AG20443 (cell line): ENCODE results near the gene ARL15.

ENCODE experiments used
- DNase-seq: peaks from one replicate; pipeline ENCODE4 v3.0.0; 2012; ENCODE audit warnings: low spot score, mixed read lengths

ARL15 gene

GRCh38 chr5:53936481-53937352 lies 373.7 kb downstream of the ARL15 start:
- DNase-seq, result peak; percentile 30

- no peak for DNase-seq
These were observed 376.1 kb downstream of the ARL15 start for GRCh38 chr5:53934151-53934820.

GRCh38 chr5:53932351-53932750 lies 378.0 kb downstream of the ARL15 start:
- no peak for DNase-seq

- DNase-seq, result no peak
These were observed 379.9 kb downstream of the ARL15 start for GRCh38 chr5:53930457-53930856.

- no peak for DNase-seq
These were observed 380.8 kb downstream of the ARL15 start for GRCh38 chr5:53929570-53929969.

- DNase-seq, result no peak
These were observed 381.2 kb downstream of the ARL15 start for GRCh38 chr5:53929152-53929551.

GRCh38 chr5:53928641-53929040 lies 381.7 kb downstream of the ARL15 start:
- no peak for DNase-seq

GRCh38 chr5:53927668-53928247 lies 382.6 kb downstream of the ARL15 start:
- no peak for DNase-seq

- DNase-seq, result no peak
These were observed 384.3 kb downstream of the ARL15 start for GRCh38 chr5:53926026-53926425.

- DNase-seq, result peak; percentile 22
These were observed 386.0 kb downstream of the ARL15 start for GRCh38 chr5:53924392-53924791.

GRCh38 chr5:53923961-53924360 lies 386.4 kb downstream of the ARL15 start:
- DNase-seq, result no peak

- no peak for DNase-seq
These were observed 387.6 kb downstream of the ARL15 start for GRCh38 chr5:53922508-53923498.

GRCh38 chr5:53917826-53918225 lies 392.5 kb downstream of the ARL15 start:
- no peak for DNase-seq

GRCh38 chr5:53917095-53917494 lies 393.3 kb downstream of the ARL15 start:
- peak; percentile 36 for DNase-seq

GRCh38 chr5:53915120-53915519 lies 395.3 kb downstream of the ARL15 start:
- DNase-seq, result no peak

GRCh38 chr5:53913941-53914340 lies 396.4 kb downstream of the ARL15 start:
- no peak for DNase-seq

- DNase-seq, result no peak
These were observed 401.6 kb downstream of the ARL15 start for GRCh38 chr5:53908757-53909156.

GRCh38 chr5:53907827-53908226 lies 402.5 kb downstream of the ARL15 start:
- DNase-seq, result no peak

GRCh38 chr5:53906736-53907135 lies 403.6 kb downstream of the ARL15 start:
- no peak for DNase-seq

- DNase-seq, result no peak
These were observed 408.0 kb downstream of the ARL15 start for GRCh38 chr5:53902296-53902907.

- no peak for DNase-seq
These were observed 409.7 kb downstream of the ARL15 start for GRCh38 chr5:53900677-53901076.
